ENCODE data around the gene ALDH4A1. TPM values are rescaled to one million over a fixed set of nuclear protein-coding genes. Genes with fewer than 3 reads are reported as not detected.

ALDH4A1 gene
- total and polyA plus RNA-seq, 10 of the 15 experiments (the other 5 are each of a cell fraction or from before 2014, with no cell fraction given), result 0.06 to 25.5 (median 13.0) TPM

- TF ChIP-seq FOXK2 (IDR thresholded peaks at IDR 0.05), result no peak
- no peak for TF ChIP-seq ZSCAN29 (IDR thresholded peaks at IDR 0.05)
- TF ChIP-seq MYC (IDR thresholded peaks at IDR 0.05; ENCODE audit: insufficient read depth, insufficient read length, insufficient replicate concordance, low read length, severe bottlenecking), result no peak
- peak; percentile 67 for TF ChIP-seq CREB1 (IDR thresholded peaks at IDR 0.05; ENCODE audit: low read depth)
- TF ChIP-seq EP300 (IDR thresholded peaks at IDR 0.05; ENCODE audit: borderline replicate concordance in 1 of 2, control insufficient read depth in 1 of 2, low read depth in 2 of 2, low read length in 2 of 2), result 0 out of 4 replicates have a peak, but pooled peaks of 1 of the 2 experiments have one; percentile 37
- TF ChIP-seq PAX5 (IDR thresholded peaks at IDR 0.05; ENCODE audit: borderline replicate concordance, low read depth, low read length), result no peak
- TF ChIP-seq USF2 (IDR thresholded peaks at IDR 0.05; ENCODE audit: borderline replicate concordance, low read depth, low read length), result no peak; the same call in 1 of the 2 replicates
- no peak for TF ChIP-seq RCOR1 (conservative IDR thresholded peaks at IDR 0.05; ENCODE audit: low read depth, low read length)
- TF ChIP-seq HSF1 (IDR thresholded peaks at IDR 0.05; ENCODE audit: low read depth, low read length), result no peak
- no peak for TF ChIP-seq RELA (IDR thresholded peaks at IDR 0.05; ENCODE audit: borderline replicate concordance, partially characterized antibody)
- no peak for TF ChIP-seq CHD2 (IDR thresholded peaks at IDR 0.05; ENCODE audit: borderline replicate concordance, low read depth, low read length)
These were observed 24.1 kb upstream of the ALDH4A1 start (continued) for GRCh38 chr1:18926315-18927081.
